Right cardiac atrium (tissue), 5 donors: ENCODE results near the gene CARNS1. TPM values are rescaled to one million over a fixed set of nuclear protein-coding genes. Genes with fewer than 3 reads are reported as not detected.

Source experiments
- ATAC-seq, 2 donors: fragments of 200-7000 bp; cut with Tn5 transposase; one replicate each; pipeline versions ENCODE4 v1.8.0 to v1.9.1; 2020; ENCODE audit warnings: moderate library complexity in 2 of 2, mild to moderate bottlenecking in 1 of 2
- DNase-seq, 3 donors: peaks; one replicate each; pipeline ENCODE4 v3.0.0-alpha.2; 2020
- H3K27ac ChIP-seq: one replicate; pipeline ENCODE4 v1.5.1; 2013; ENCODE audit warnings: mild to moderate bottlenecking, low read length, control low read depth, moderate library complexity
- H3K27me3 ChIP-seq: one replicate; pipeline ENCODE4 v1.6.1; 2013; ENCODE audit not compliant: control insufficient read depth, insufficient read depth
- H3K4me1 ChIP-seq: one replicate; pipeline ENCODE4 v1.6.1; 2013; ENCODE audit warnings: low read length; ENCODE audit not compliant: control insufficient read depth, insufficient read depth
- H3K4me3 ChIP-seq: one replicate; pipeline ENCODE4 v1.5.1; 2013; ENCODE audit warnings: low read length, control low read depth
- H3K9me3 ChIP-seq: one replicate; pipeline ENCODE4 v1.6.1; 2013; ENCODE audit warnings: low read length; ENCODE audit not compliant: control insufficient read depth
- WGBS: extraction: QIAGEN DNeasy Blood & Tissue Kit; methylation state at CpG from one replicate; pipeline ENCODE4 v1.1.7; 2013; 5-methylcytosine and 5-hydroxymethylcytosine counted together
- intact Hi-C, 4 donors: fragments of 100-400 bp; cut with DNase I; formaldehyde crosslinking; loops; one replicate each; pipeline versions ENCODE4 v1.11.0 to v1.14.0; 2022 to 2023
- polyA plus RNA-seq: library from polyadenylated mRNA; stranded (reverse); fragments of 200-250 nt; gene quantifications from one replicate; pipeline ENCODE4 v1.2.3, GENCODE V29; 2013
- total RNA-seq, 4 donors: library from RNA; stranded (reverse); fragmentation: NEBNext Ultra II Directional; extraction: Animal tissue kit (Norgen Biotek cat#: 25700); gene quantifications; one replicate each; pipeline ENCODE4 v1.2.1, GENCODE V29; 2021
- donor health status: healthy with polysubstance abuse.
- donor health status: DM: no; HTN: yes; CAD: no.
- donor health status: DM: no; HTN: no; CAD: no.
- donor health status: DM: no; HTN: yes; CAD: no; lungs with severe emphysema.
- donor health status: DM: yes; HTN: yes; CAD: no.

CARNS1 gene
- total and polyA plus RNA-seq, 5 donors: 5.1 to 23.6 (median 6.1) TPM

- Histone ChIP-seq H3K27ac (no peak overlapping the region), H3K27me3 (no peaks in the 10 kb centered on the region), H3K9me3 (no peaks in the 10 kb centered on the region), H3K4me3 (no peak overlapping the region), H3K4me1 (no peaks in the 10 kb centered on the region)
- WGBS: 76% methylated on average over 17 of the region's 17 CpGs
- intact Hi-C loops: loop anchor here in 1 of 4 donors (10.0 kb wide), 1 partner anchor 54 kb away; the partner anchor contains the start of gene TMEM134
- ATAC-seq (no peak), DNase-seq (no peak)
These were observed 4.3 kb upstream of the CARNS1 start for GRCh38 chr11:67410984-67411784.

DNA sequence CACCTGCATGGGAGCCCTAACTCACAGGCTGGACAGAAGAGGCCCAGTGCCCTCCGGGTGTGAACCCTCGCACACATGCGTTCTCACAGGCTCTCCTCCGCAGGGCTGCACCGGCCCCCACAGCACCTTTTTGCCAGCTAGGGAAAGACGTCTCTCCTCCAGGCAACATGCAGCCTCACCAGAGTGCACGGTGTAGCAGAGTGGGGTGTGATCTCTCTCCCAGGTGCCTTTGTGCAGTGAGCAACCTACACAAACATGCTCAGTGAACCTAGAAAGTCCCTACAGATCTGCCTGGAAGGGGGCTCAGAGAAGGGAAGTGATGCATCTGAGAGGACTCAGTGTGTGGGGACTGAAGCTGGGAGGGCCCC is 3.7 kb upstream of the CARNS1 start:
- WGBS: 53% methylated on average over 7 of the region's 7 CpGs
- Histone ChIP-seq H3K27ac (no peak overlapping the region), H3K4me3 (no peak overlapping the region), H3K27me3 (no peaks in the 10 kb centered on the region), H3K9me3 (no peaks in the 10 kb centered on the region), H3K4me1 (peaks cover 3% of the 10 kb centered on the region)
- DNase-seq (no peak), ATAC-seq (no peak)
- intact Hi-C loops: loop anchor here in 1 of 4 donors (10.0 kb wide), 1 partner anchor 53 kb away; the partner anchor contains the start of gene TMEM134

GRCh38 chr11:67412495-67413179 is 2.8 kb upstream of the CARNS1 start:
- Histone ChIP-seq H3K4me1 (peaks cover 3% of the 10 kb centered on the region), H3K4me3 (no peak overlapping the region), H3K9me3 (no peaks in the 10 kb centered on the region), H3K27ac (no peak overlapping the region), H3K27me3 (no peaks in the 10 kb centered on the region)
- no peak for DNase-seq
- intact Hi-C loops: loop anchor here in 1 of 4 donors (10.0 kb wide), 1 partner anchor 52 kb away; the partner anchor contains the start of gene TMEM134
- 74% methylated on average over 9 of the region's 9 CpGs for WGBS
- no peak for ATAC-seq

DNA sequence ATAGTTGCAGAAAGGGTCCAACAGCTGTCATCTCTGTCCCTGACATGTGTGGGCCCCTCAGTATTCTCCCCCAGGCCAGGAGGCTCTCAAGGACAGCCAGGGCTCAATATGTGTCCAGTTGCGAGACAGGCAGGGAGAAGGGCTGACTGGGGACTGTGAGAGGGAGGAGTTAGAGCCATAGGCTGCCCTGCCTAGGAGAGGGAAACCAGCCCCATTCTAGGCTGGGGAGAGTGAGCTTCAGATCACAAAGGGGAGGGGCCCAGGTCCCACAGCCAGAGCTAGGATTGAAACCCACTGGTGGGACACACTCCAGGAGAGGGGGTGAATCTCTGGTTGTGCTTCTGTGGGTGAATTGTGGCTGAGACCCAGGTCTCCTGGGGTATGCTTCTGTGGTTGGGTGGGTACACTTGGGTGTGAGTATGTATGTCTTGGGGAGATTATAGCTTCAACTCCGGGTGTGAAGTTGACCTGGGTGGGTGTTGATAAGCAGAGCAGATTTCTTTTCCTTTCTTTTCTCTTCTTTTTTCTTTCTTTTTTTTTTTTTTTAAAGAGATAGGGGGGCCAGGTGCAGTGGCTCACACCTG is 2.1 kb upstream of the CARNS1 start:
- H3K4me3 ChIP-seq: no peak overlapping the region
- intact Hi-C loops: loop anchor here in 1 of 4 donors (10.0 kb wide), 1 partner anchor 51 kb away; the partner anchor contains the start of gene TMEM134
- ATAC-seq (no peak), DNase-seq (no peak)
- H3K4me1 ChIP-seq: peaks cover 3% of the 10 kb centered on the region
- no peak overlapping the region for H3K27ac ChIP-seq
- H3K9me3 ChIP-seq: no peaks in the 10 kb centered on the region
- H3K27me3 ChIP-seq: no peaks in the 10 kb centered on the region
- WGBS: 69% methylated on average over 2 of the region's 2 CpGs

GRCh38 chr11:67416416-67417335 is 1.2 kb downstream of the CARNS1 start:
- Histone ChIP-seq H3K27me3 (no peaks in the 10 kb centered on the region), H3K27ac (peak overlapping the region; percentile 18), H3K4me1 (peaks cover 10% of the 10 kb centered on the region), H3K4me3 (no peak overlapping the region), H3K9me3 (no peaks in the 10 kb centered on the region)
- DNase-seq: peak; percentile 60 to 84 (median 80)
- ATAC-seq: no peak
- intact Hi-C loops: loop anchor here in 1 of 4 donors (10.0 kb wide), 1 partner anchor 48 kb away; the partner anchor contains the start of gene TMEM134
- 48% methylated on average over 21 of the region's 21 CpGs for WGBS

DNA sequence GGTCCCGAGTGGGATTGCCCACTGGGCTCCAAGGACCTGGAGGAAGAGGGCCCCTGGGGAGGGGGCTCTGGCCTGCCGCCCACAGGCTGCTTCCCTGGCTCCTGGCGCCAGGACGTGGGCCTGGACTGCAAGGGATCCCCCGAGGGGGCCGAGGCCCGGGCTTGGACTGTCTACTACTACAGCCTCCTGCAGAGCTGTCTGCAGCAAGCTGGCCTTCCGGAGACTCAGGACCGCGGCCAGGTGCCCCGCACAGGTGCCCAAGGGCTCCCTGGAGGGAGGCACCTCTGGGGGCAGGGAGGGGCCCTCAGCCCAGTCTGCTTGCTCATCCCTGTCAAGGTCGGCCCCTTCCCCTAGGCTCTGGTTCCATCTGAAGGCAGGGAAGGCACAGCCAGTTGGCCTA is 1.9 kb downstream of the CARNS1 start:
- Histone ChIP-seq H3K27me3 (no peaks in the 10 kb centered on the region), H3K27ac (peak overlapping the region; percentile 60), H3K4me1 (peaks cover 10% of the 10 kb centered on the region), H3K4me3 (no peak overlapping the region), H3K9me3 (no peaks in the 10 kb centered on the region)
- intact Hi-C loops: loop anchor here in 1 of 4 donors (10.0 kb wide), 1 partner anchor 47 kb away; the partner anchor contains the start of gene TMEM134
- 76% methylated on average over 12 of the region's 12 CpGs for WGBS
- peak in 2 of 3 donors; percentile 64 to 72 for DNase-seq
- ATAC-seq: no peak

GRCh38 chr11:67418476-67419281 is 3.2 kb downstream of the CARNS1 start:
- peak; percentile 2 to 18 for ATAC-seq

DNA sequence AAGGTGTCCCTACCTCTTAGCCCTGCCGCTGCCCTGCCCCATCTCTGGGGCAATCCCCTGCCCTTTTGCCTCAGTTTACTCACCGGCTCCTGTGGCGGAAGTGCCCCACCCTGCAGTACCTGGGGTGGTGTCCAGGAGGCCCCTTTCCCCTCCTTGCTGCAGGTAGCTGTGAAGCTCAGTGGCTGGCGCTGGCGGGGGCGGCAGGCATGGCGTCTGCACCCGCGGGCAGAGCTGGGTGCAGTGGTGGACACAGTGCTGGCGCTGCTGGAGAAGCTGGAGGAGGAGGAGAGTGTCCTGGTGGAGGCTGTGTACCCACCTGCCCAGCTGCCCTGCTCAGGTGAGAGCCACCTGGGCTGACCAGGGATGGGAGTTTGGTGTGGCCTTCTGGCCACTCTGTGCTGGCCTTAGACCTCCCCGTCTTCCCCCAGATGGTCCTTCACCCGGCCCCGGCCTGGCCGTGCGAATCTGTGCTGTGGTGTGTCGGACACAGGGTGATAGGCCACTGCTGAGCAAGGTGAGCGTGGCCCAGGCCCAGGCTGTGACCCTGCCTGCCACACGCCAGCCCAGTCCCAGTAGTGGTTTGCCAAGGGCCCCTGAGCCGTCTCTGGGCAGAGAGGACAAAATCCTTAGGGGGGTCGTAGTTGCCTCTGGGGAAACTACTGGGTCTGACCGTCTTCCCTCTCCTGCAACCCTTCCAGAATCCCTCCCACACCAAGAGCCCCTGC is 4.0 kb downstream of the CARNS1 start:
- peaks cover 10% of the 10 kb centered on the region for H3K4me1 ChIP-seq
- H3K4me3 ChIP-seq: no peak overlapping the region
- no peaks in the 10 kb centered on the region for H3K27me3 ChIP-seq
- H3K27ac ChIP-seq: peak overlapping the region; percentile 60
- no peak for ATAC-seq
- 91% methylated on average over 21 of the region's 21 CpGs for WGBS
- peak in 1 of 3 donors; percentile 59 for DNase-seq
- intact Hi-C loops: loop anchor here in 1 of 4 donors (10.0 kb wide), 1 partner anchor 45 kb away; the partner anchor contains the start of gene TMEM134
- H3K9me3 ChIP-seq: no peaks in the 10 kb centered on the region

More at GRCh38 chr11:67418476-67419281, 3.2 kb downstream of the CARNS1 start:
- Histone ChIP-seq H3K4me1 (peaks cover 10% of the 10 kb centered on the region), H3K27me3 (no peaks in the 10 kb centered on the region), H3K4me3 (no peak overlapping the region), H3K27ac (peak overlapping the region; percentile 60), H3K9me3 (no peaks in the 10 kb centered on the region)
- peak; percentile 44 to 81 (median 74) for DNase-seq
- 57% methylated on average over 26 of the region's 26 CpGs for WGBS
- intact Hi-C loops: loop anchor here in 1 of 4 donors (10.0 kb wide), 1 partner anchor 46 kb away; the partner anchor contains the start of gene TMEM134

DNA sequence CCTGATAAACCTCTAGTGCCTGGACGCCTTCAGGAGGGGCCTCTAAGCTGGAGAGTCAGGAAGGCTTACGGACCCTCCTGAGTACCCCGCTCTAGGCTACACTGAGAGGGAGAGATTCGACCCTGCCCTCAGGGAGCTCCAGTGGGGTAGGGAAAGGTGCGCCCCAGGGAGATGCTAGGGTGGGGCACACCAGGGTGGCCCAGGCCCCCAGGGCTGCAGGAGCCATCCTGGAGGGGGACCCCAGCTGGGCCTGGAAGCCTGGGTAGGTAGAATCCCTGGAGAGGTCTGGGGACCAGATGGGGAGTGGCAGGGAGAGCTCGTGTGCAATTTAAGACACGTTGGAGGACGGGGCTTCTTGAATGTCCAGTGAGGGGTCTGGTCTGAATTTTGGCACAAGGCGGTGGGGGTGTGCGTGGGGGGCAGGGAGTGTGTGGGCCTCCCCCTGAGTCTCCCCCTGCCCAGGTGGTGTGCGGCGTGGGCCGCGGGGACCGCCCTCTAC is 4.7 kb downstream of the CARNS1 start:
- peaks cover 10% of the 10 kb centered on the region for H3K4me1 ChIP-seq
- no peak for ATAC-seq

More for the DNA sequence above, 4.7 kb downstream of the CARNS1 start:
- intact Hi-C loops: no loop called here
- Histone ChIP-seq H3K4me3 (peak overlapping the region; percentile 65), H3K27me3 (no peaks in the 10 kb centered on the region), H3K9me3 (no peaks in the 10 kb centered on the region), H3K27ac (peak overlapping the region; percentile 96)
- DNase-seq: peak in 1 of 3 donors; percentile 66
- 37% methylated on average over 15 of the region's 15 CpGs for WGBS
